Measurements from ENCODE around the gene PIP4K2B.

DNA sequence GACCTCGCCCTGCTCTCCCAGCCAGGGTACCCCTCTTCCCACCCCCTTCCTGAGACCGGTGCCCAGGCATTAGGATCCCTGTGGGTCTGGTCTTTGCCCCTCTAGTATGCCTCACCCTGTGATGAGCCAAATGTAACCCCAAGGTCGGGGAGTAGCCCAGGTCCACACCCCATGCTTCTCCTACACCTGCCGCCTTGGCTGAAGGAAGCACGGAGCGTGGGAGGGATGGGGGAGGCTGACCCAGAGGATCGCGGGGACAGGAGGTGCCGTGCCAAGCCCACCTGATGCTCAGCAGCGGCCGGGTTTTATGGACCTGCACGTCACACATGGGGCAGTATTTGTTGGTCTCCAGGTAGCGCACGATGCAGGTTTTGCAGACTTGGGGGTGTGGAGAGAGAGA is 60.1 kb downstream of the PIP4K2B start:
- no peak for TF ChIP-seq POLR2A (IDR thresholded peaks at IDR 0.05; ENCODE audit: extremely low read depth, insufficient read length)
- TF ChIP-seq, protein P1, sequence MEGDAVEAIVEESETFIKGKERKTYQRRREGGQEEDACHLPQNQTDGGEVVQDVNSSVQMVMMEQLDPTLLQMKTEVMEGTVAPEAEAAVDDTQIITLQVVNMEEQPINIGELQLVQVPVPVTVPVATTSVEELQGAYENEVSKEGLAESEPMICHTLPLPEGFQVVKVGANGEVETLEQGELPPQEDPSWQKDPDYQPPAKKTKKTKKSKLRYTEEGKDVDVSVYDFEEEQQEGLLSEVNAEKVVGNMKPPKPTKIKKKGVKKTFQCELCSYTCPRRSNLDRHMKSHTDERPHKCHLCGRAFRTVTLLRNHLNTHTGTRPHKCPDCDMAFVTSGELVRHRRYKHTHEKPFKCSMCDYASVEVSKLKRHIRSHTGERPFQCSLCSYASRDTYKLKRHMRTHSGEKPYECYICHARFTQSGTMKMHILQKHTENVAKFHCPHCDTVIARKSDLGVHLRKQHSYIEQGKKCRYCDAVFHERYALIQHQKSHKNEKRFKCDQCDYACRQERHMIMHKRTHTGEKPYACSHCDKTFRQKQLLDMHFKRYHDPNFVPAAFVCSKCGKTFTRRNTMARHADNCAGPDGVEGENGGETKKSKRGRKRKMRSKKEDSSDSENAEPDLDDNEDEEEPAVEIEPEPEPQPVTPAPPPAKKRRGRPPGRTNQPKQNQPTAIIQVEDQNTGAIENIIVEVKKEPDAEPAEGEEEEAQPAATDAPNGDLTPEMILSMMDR (IDR thresholded peaks at IDR 0.05; ENCODE audit: low read depth, low read length) = no peak
